SK-N-SH (cell line): ENCODE results near the gene SOBP. TPM values are rescaled to one million over a fixed set of nuclear protein-coding genes. Genes with fewer than 3 reads are reported as not detected.

Source experiments
- CTCF ChIA-PET: fragments of 300-600, 350-600 bp; formaldehyde crosslinking; extraction: SDS; loops from one replicate; lab custom pipeline; 2021; lab: Yijun Ruan, JAX
- POLR2A ChIA-PET: fragments of 350-600 bp; sonication (Branson Sonifier 250); formaldehyde crosslinking; extraction: SDS; loops from one replicate; lab custom pipeline; 2020; ENCODE audit warnings: antibody characterized with exemption, inconsistent platforms; lab: Yijun Ruan, JAX
- DNase-seq: peaks from one replicate; pipeline ENCODE4 v3.0.0; 2012
- H2AFZ ChIP-seq: fragments of 200-600 bp; sonication (generic); 2 replicates; pipeline ENCODE4 v1.8.1; 2016; ENCODE audit warnings: antibody characterized with exemption, mild to moderate bottlenecking, low read depth
- H3F3A ChIP-seq: fragments of 200-600 bp; sonication (generic); replicated peaks from 2 replicates; pipeline ENCODE3; 2016; ENCODE audit warnings: antibody characterized with exemption, mild to moderate bottlenecking; ENCODE audit not compliant: insufficient read depth
- H3K27ac ChIP-seq, 2 experiments: fragments of 200-500 bp in 1 of 2; fragments of 200-600 bp in 1 of 2; sonication (Bioruptor generic) in 1 of 2; sonication (generic), shearing (Covaris generic) in 1 of 2; 2 replicates each; pipeline versions ENCODE4 v1.5.1 to v1.6.1; 2014 to 2016; ENCODE audit warnings: low read depth in 2 of 2, inconsistent platforms in 1 of 2, low read length in 1 of 2, mild to moderate bottlenecking in 1 of 2, mixed read lengths in 1 of 2
- H3K27me3 ChIP-seq: fragments of 200-600 bp; sonication (generic), shearing (Covaris generic); 2 replicates; pipeline ENCODE4 v1.6.1; 2016; ENCODE audit warnings: mixed run types; ENCODE audit not compliant: insufficient read depth
- H3K36me3 ChIP-seq, 2 experiments: fragments of 200-500 bp in 1 of 2; fragments of 200-600 bp in 1 of 2; sonication (Bioruptor generic) in 1 of 2; sonication (generic) in 1 of 2; replicated peaks in 1 of 2; 2 replicates each; pipeline versions ENCODE3 to v1.5.1; 2014 to 2016; ENCODE audit warnings: low read length in 1 of 2, mild to moderate bottlenecking in 1 of 2; ENCODE audit not compliant: insufficient read depth in 2 of 2, control insufficient read depth in 1 of 2
- H3K4me1 ChIP-seq, 2 experiments: fragments of 200-500 bp in 1 of 2; fragments of 200-600 bp in 1 of 2; sonication (Bioruptor generic) in 1 of 2; sonication (generic), shearing (Covaris generic) in 1 of 2; 2 replicates each; pipeline versions ENCODE4 v1.5.1 to v1.6.1; 2014 to 2016; ENCODE audit warnings: low read depth in 1 of 2, low read length in 1 of 2, mixed run types in 1 of 2; ENCODE audit not compliant: insufficient read depth in 2 of 2, control insufficient read depth in 1 of 2
- H3K4me2 ChIP-seq: fragments of 200-600 bp; sonication (generic), shearing (Covaris generic); 2 replicates; pipeline ENCODE4 v1.6.1; 2017; ENCODE audit warnings: mixed run types
- H3K4me3 ChIP-seq, 2 experiments: fragments of 200-500 bp in 1 of 2; fragments of 200-600 bp in 1 of 2; sonication (Bioruptor generic) in 1 of 2; sonication (generic), shearing (Covaris generic) in 1 of 2; 2 replicates each; pipeline versions ENCODE4 v1.5.1 to v1.8.1; 2014 to 2016; ENCODE audit warnings: low read depth in 2 of 2, inconsistent platforms in 1 of 2, low read length in 1 of 2, mild to moderate bottlenecking in 1 of 2, mixed read lengths in 1 of 2, moderate library complexity in 1 of 2
- H3K79me2 ChIP-seq: fragments of 200-600 bp; sonication (generic); 2 replicates; pipeline ENCODE4 v1.8.1; 2017; ENCODE audit warnings: mild to moderate bottlenecking; ENCODE audit not compliant: insufficient read depth
- H3K9ac ChIP-seq: fragments of 200-600 bp; sonication (generic); 2 replicates; pipeline ENCODE4 v1.6.1; 2017; ENCODE audit warnings: mixed run types
- H3K9me2 ChIP-seq: fragments of 200-600 bp; sonication (generic); 2 replicates; pipeline ENCODE4 v1.6.1; 2017; ENCODE audit warnings: mixed run types
- H3K9me3 ChIP-seq: fragments of 200-600 bp; sonication (generic); 2 replicates; pipeline ENCODE4 v1.6.1; 2017; ENCODE audit warnings: mixed run types, mild to moderate bottlenecking, moderate library complexity
- H4K20me1 ChIP-seq: fragments of 200-600 bp; sonication (generic); 2 replicates; pipeline ENCODE4 v1.6.1; 2017; ENCODE audit warnings: mild to moderate bottlenecking, mixed run types; ENCODE audit not compliant: insufficient read depth
- CHD2 ChIP-seq: fragments of 150-350 bp; IDR thresholded peaks from 2 replicates; pipeline ENCODE4 v1.6.1; 2018; ENCODE audit warnings: low read length; ENCODE audit not compliant: partially characterized antibody
- CTCF ChIP-seq: fragments of 200-600 bp; sonication (generic); IDR thresholded peaks from 2 replicates; pipeline ENCODE4 v1.6.1; 2017; ENCODE audit warnings: antibody characterized with exemption, mild to moderate bottlenecking, moderate library complexity
- ELF1 ChIP-seq: IDR thresholded peaks from 2 replicates; pipeline ENCODE4 v1.4.0; 2012
- EP300 ChIP-seq, 2 experiments: IDR thresholded peaks; 2 replicates each; pipeline versions ENCODE4 v1.4.0 to v1.6.1; 2012; ENCODE audit warnings: borderline replicate concordance in 1 of 2, low read depth in 1 of 2, low read length in 1 of 2
- FOSL2 ChIP-seq: IDR thresholded peaks from 2 replicates; pipeline ENCODE4 v1.4.0; 2012; ENCODE audit warnings: low read depth, mild to moderate bottlenecking, moderate library complexity, borderline replicate concordance
- FOXJ3 ChIP-seq: sonication (generic); formaldehyde crosslinking; IDR thresholded peaks from 2 replicates; pipeline ENCODE4 v1.5.1; 2020; ENCODE audit warnings: mild to moderate bottlenecking, missing genetic modification reagents
- GATA2 ChIP-seq: sonication (generic); formaldehyde crosslinking; IDR thresholded peaks from 2 replicates; pipeline ENCODE4 v1.5.0; 2020; ENCODE audit warnings: mild to moderate bottlenecking, missing genetic modification reagents
- MEF2A ChIP-seq: IDR thresholded peaks from 2 replicates; pipeline ENCODE4 v1.4.0; 2012; ENCODE audit warnings: low read depth, borderline replicate concordance
- MXI1 ChIP-seq: IDR thresholded peaks from 2 replicates; pipeline ENCODE4 v1.6.1; 2012; ENCODE audit warnings: mild to moderate bottlenecking, low read depth, low read length, improper control_type of control experiment
- NFIC ChIP-seq: IDR thresholded peaks from 2 replicates; pipeline ENCODE4 v1.4.0; 2012; ENCODE audit warnings: borderline replicate concordance
- PBX3 ChIP-seq: IDR thresholded peaks from 2 replicates; pipeline ENCODE4; 2012
- POLR2AphosphoS5 ChIP-seq: IDR thresholded peaks from 2 replicates; pipeline ENCODE4 v1.6.1; 2012; ENCODE audit warnings: low read depth, low read length
- REST ChIP-seq: IDR thresholded peaks from 2 replicates; pipeline ENCODE4 v1.6.1; 2012; ENCODE audit warnings: mild to moderate bottlenecking, low read depth, low read length, moderate library complexity
- RFX5 ChIP-seq: IDR thresholded peaks from 2 replicates; pipeline ENCODE4 v1.6.1; 2012; ENCODE audit warnings: mild to moderate bottlenecking, improper control_type of control experiment, low read length
- RXRA ChIP-seq: IDR thresholded peaks from 2 replicates; pipeline ENCODE4 v1.4.0; 2012; ENCODE audit warnings: low read depth, mild to moderate bottlenecking, borderline replicate concordance
- SIN3A ChIP-seq: IDR thresholded peaks from 2 replicates; pipeline ENCODE4 v1.6.1; 2012; ENCODE audit warnings: low read depth, mild to moderate bottlenecking, low read length, moderate library complexity, borderline replicate concordance
- SMC3 ChIP-seq: IDR thresholded peaks from 2 replicates; pipeline ENCODE4 v1.6.1; 2012; ENCODE audit warnings: low read depth, low read length, improper control_type of control experiment
- TEAD4 ChIP-seq: IDR thresholded peaks from 2 replicates; pipeline ENCODE4 v1.4.0; 2012; ENCODE audit warnings: mild to moderate bottlenecking, borderline replicate concordance; ENCODE audit not compliant: insufficient read depth
- USF1 ChIP-seq: IDR thresholded peaks from 2 replicates; pipeline ENCODE4 v1.4.0; 2012; ENCODE audit warnings: low read depth, borderline replicate concordance
- ZBTB33 ChIP-seq: IDR thresholded peaks from 2 replicates; pipeline ENCODE4 v1.4.0; 2012; ENCODE audit warnings: low read depth, borderline replicate concordance
- WGBS: methylation state at CpG from one replicate; pipeline ENCODE4 v1.1.6; 2017; ENCODE audit warnings: low lambda C conversion rate; 5-methylcytosine and 5-hydroxymethylcytosine counted together
- polyA plus RNA-seq, 3 experiments: library from polyadenylated mRNA; depleted of rRNA; stranded (reverse); fragments of >200 nt; gene quantifications; 2 replicates each; pipeline ENCODE4 v1.2.3, GENCODE V29; 2012

Gene SOBP
- polyA plus RNA-seq, 1 of the 3 experiments (the other 2 are of a cell fraction) = 0.61 TPM

- no peak for TF ChIP-seq TEAD4
- no peak for TF ChIP-seq RXRA
- no peak for TF ChIP-seq CTCF
- no peak for TF ChIP-seq FOXJ3 (CRISPR knock-in tag)
- TF ChIP-seq ELF1 = no peak
- TF ChIP-seq NFIC = no peak
- TF ChIP-seq GATA2 (CRISPR knock-in tag) = no peak
These were observed 186.1 kb downstream of the SOBP start (continued) for GRCh38 chr6:107676042-107676441.

- no peaks in the 10 kb centered on the region for H3K27me3 ChIP-seq
- ChIA-PET CTCF (interaction anchor here (1.0 to 8.8 kb wide), 4 partner anchors 15 to 359 kb away, joined by 3 to 98 read pairs (median 34); no protein-coding TSS in a partner anchor), POLR2A (no interaction called here)
- DNase-seq = no peak
- H3K36me3 ChIP-seq = no peaks in the 10 kb centered on the region
- no peaks in the 10 kb centered on the region for H3K79me2 ChIP-seq
- 97% methylated on average over 1 of the region's 1 CpG for WGBS
- H3K4me3 ChIP-seq = no peak overlapping the region
- no peak overlapping the region for H2AFZ ChIP-seq
- H3K4me2 ChIP-seq = no peak overlapping the region
- no peaks in the 10 kb centered on the region for H3K9me2 ChIP-seq
- H3K4me1 ChIP-seq = peaks cover 0 to 5% of the 10 kb centered on the region in 2 experiments; a peak in 1 of 4 replicates
- no peaks in the 10 kb centered on the region for H3K9me3 ChIP-seq
- H3K9ac ChIP-seq = no peak overlapping the region
- H3K27ac ChIP-seq = no peak overlapping the region
- no peaks in the 10 kb centered on the region for H3F3A ChIP-seq
- H4K20me1 ChIP-seq = no peaks in the 10 kb centered on the region
- TF ChIP-seq FOSL2 (no peak), POLR2AphosphoS5 (no peak), EP300 (IDR thresholded peaks at IDR 0.05; ENCODE audit: borderline replicate concordance in 1 of 2, low read depth in 1 of 2, low read length in 1 of 2) (no peak), USF1 (no peak), ZBTB33 (no peak), CTCF (no peak), PBX3 (no peak), SIN3A (no peak), MEF2A (no peak), SMC3 (no peak), TEAD4 (no peak), RFX5 (no peak), REST (no peak), CHD2 (no peak), MXI1 (no peak), GATA2 (CRISPR knock-in tag) (no peak), RXRA (no peak)
These were observed 187.5 kb downstream of the SOBP start for GRCh38 chr6:107677399-107677798.
